ENCODE measurements around the gene OCIAD2. TPM values are rescaled to one million over a fixed set of nuclear protein-coding genes. Genes with fewer than 3 reads are reported as not detected.

Gene OCIAD2
- total and polyA plus RNA-seq, 4 donors, result 8.5 to 159 (median 26.5) TPM

GRCh38 chr4:48938831-48939230 lies 32.3 kb upstream of the OCIAD2 start:
- no peak for TF ChIP-seq EGR1 (IDR thresholded peaks at IDR 0.05; ENCODE audit: low read depth in 2 of 2)
- no peak for TF ChIP-seq FOXA2 (IDR thresholded peaks at IDR 0.05)
- no peak for TF ChIP-seq RAD21 (IDR thresholded peaks at IDR 0.05)
- no peak for TF ChIP-seq YY1 (IDR thresholded peaks at IDR 0.05)
- TF ChIP-seq FOXA1 (IDR thresholded peaks at IDR 0.05), result no peak
- TF ChIP-seq SP1 (IDR thresholded peaks at IDR 0.05), result no peak
- no peak for TF ChIP-seq GABPA (IDR thresholded peaks at IDR 0.05 in 1 of 2, conservative IDR thresholded peaks at IDR 0.05 in 1 of 2)
- no peak for TF ChIP-seq RXRA (IDR thresholded peaks at IDR 0.05)
- TF ChIP-seq, protein P1, sequence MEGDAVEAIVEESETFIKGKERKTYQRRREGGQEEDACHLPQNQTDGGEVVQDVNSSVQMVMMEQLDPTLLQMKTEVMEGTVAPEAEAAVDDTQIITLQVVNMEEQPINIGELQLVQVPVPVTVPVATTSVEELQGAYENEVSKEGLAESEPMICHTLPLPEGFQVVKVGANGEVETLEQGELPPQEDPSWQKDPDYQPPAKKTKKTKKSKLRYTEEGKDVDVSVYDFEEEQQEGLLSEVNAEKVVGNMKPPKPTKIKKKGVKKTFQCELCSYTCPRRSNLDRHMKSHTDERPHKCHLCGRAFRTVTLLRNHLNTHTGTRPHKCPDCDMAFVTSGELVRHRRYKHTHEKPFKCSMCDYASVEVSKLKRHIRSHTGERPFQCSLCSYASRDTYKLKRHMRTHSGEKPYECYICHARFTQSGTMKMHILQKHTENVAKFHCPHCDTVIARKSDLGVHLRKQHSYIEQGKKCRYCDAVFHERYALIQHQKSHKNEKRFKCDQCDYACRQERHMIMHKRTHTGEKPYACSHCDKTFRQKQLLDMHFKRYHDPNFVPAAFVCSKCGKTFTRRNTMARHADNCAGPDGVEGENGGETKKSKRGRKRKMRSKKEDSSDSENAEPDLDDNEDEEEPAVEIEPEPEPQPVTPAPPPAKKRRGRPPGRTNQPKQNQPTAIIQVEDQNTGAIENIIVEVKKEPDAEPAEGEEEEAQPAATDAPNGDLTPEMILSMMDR (IDR thresholded peaks at IDR 0.05; ENCODE audit: low read depth, low read length, missing input control), result no peak
- no peak for TF ChIP-seq JUND (IDR thresholded peaks at IDR 0.05)
- TF ChIP-seq HNF4G (IDR thresholded peaks at IDR 0.05), result no peak
- TF ChIP-seq, protein P2, sequence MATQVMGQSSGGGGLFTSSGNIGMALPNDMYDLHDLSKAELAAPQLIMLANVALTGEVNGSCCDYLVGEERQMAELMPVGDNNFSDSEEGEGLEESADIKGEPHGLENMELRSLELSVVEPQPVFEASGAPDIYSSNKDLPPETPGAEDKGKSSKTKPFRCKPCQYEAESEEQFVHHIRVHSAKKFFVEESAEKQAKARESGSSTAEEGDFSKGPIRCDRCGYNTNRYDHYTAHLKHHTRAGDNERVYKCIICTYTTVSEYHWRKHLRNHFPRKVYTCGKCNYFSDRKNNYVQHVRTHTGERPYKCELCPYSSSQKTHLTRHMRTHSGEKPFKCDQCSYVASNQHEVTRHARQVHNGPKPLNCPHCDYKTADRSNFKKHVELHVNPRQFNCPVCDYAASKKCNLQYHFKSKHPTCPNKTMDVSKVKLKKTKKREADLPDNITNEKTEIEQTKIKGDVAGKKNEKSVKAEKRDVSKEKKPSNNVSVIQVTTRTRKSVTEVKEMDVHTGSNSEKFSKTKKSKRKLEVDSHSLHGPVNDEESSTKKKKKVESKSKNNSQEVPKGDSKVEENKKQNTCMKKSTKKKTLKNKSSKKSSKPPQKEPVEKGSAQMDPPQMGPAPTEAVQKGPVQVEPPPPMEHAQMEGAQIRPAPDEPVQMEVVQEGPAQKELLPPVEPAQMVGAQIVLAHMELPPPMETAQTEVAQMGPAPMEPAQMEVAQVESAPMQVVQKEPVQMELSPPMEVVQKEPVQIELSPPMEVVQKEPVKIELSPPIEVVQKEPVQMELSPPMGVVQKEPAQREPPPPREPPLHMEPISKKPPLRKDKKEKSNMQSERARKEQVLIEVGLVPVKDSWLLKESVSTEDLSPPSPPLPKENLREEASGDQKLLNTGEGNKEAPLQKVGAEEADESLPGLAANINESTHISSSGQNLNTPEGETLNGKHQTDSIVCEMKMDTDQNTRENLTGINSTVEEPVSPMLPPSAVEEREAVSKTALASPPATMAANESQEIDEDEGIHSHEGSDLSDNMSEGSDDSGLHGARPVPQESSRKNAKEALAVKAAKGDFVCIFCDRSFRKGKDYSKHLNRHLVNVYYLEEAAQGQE (IDR thresholded peaks at IDR 0.05), result no peak
- no peak for TF ChIP-seq NR2F2 (IDR thresholded peaks at IDR 0.05)
- no peak for TF ChIP-seq ZBTB33 (IDR thresholded peaks at IDR 0.05)
- no peak for TF ChIP-seq HNF4A (conservative IDR thresholded peaks at IDR 0.05)

DNA sequence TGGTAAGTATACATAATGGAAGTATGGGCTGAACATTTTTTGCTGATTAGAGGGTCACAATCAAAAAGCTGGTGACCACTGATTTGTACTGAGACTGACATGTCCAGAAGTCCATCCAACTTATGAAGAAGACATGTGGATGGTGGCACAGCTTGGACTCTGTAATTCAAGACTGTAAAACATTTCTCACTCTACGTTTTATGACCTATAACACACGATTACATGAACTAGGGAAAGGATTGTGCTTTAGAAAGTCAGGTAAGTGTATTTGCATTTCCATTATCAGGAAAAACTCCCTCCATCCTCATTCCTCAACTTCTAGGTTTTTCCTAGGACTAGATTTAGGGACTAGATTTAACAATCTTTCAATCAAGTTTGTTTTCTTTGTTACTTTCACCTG lies 30.5 kb upstream of the OCIAD2 start:
- Histone ChIP-seq H3K4me3 (ENCODE audit: low read depth in 1 of 3, low read length in 3 of 3) (no peak overlapping the region), H3K27ac (ENCODE audit: low read depth in 1 of 2, low read length in 2 of 2) (no peak overlapping the region), H3K9ac (ENCODE audit: low read depth in 1 of 2, low read length in 2 of 2) (no peak overlapping the region), H3K4me1 (ENCODE audit: control insufficient read depth in 4 of 4, insufficient read depth in 4 of 4, low read length in 3 of 4) (no peaks in the 10 kb centered on the region), H3K27me3 (ENCODE audit: control insufficient read depth in 4 of 4, insufficient read depth in 4 of 4, low read length in 3 of 4) (no peaks in the 10 kb centered on the region), H3K9me3 (ENCODE audit: control insufficient read depth in 4 of 4, low read length in 3 of 4) (peaks cover 0 to 2% (median 0%) of the 10 kb centered on the region in 4 donors), H3K36me3 (ENCODE audit: control insufficient read depth in 4 of 4, insufficient read depth in 3 of 4, low read depth in 1 of 4, low read length in 3 of 4) (no peaks in the 10 kb centered on the region)
- 85% methylated on average over 2 of the region's 2 CpGs for WGBS
- no peak for DNase-seq (ENCODE audit: low spot score)
- no peak for TF ChIP-seq MAX (IDR thresholded peaks at IDR 0.05)
- no peak for TF ChIP-seq JUND (IDR thresholded peaks at IDR 0.05)
- TF ChIP-seq RAD21 (IDR thresholded peaks at IDR 0.05), result no peak
- TF ChIP-seq, protein P2 (IDR thresholded peaks at IDR 0.05), result no peak
- no peak for TF ChIP-seq HNF4A (conservative IDR thresholded peaks at IDR 0.05)
- no peak for TF ChIP-seq RXRA (IDR thresholded peaks at IDR 0.05)
- no peak for TF ChIP-seq ZBTB33 (IDR thresholded peaks at IDR 0.05)
- no peak for TF ChIP-seq ATF3 (IDR thresholded peaks at IDR 0.05)
- TF ChIP-seq FOXA2 (IDR thresholded peaks at IDR 0.05), result no peak

More at GRCh38 chr4:48938831-48939230, 32.3 kb upstream of the OCIAD2 start:
- H3K9me3 ChIP-seq (ENCODE audit: control insufficient read depth in 4 of 4, low read length in 3 of 4), result peaks cover 0 to 2% (median 0%) of the 10 kb centered on the region in 4 donors
- no peak overlapping the region for H3K9ac ChIP-seq (ENCODE audit: low read depth in 1 of 2, low read length in 2 of 2)
- no peak overlapping the region for H3K4me3 ChIP-seq (ENCODE audit: low read depth in 1 of 3, low read length in 3 of 3)
- H3K36me3 ChIP-seq (ENCODE audit: control insufficient read depth in 4 of 4, insufficient read depth in 3 of 4, low read depth in 1 of 4, low read length in 3 of 4), result no peaks in the 10 kb centered on the region
- H3K27ac ChIP-seq (ENCODE audit: low read depth in 1 of 2, low read length in 2 of 2), result no peak overlapping the region
- H3K4me1 ChIP-seq (ENCODE audit: control insufficient read depth in 4 of 4, insufficient read depth in 4 of 4, low read length in 3 of 4), result no peaks in the 10 kb centered on the region
- WGBS, result 89% methylated on average over 3 of the region's 3 CpGs
- H3K27me3 ChIP-seq (ENCODE audit: control insufficient read depth in 4 of 4, insufficient read depth in 4 of 4, low read length in 3 of 4), result no peaks in the 10 kb centered on the region
- DNase-seq (ENCODE audit: low spot score), result no peak
